Fibroblast of skin of back (primary cell): ENCODE measurements around the gene NHP2.
"Not testable (repeated sequence)": the region's sequence is repeated elsewhere in the genome, so short reads cannot be mapped to it uniquely, and the experiment has no call there.

Source experiments
- DNase-seq: peaks from one replicate; pipeline ENCODE4 v3.0.0-alpha.2; 2013

Gene NHP2

DNA sequence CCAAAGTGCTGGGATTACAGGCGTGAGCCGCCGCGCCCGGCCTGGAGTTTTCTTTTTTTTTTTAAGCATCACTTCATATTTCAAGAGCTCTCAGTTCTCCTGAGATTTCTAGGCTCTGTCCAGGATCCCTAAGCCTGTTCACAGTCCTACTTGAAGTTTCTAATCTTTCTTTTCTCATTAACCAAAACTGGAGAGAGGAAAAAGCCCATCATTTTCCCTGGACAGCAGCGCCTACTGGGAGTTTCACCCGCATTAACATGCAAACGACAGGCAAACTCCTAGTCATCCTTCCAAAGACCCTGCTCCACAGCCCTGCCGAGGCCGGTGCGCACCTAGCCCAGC, 23.5 kb downstream of the NHP2 start:
- DNase-seq = not testable (repeated sequence)

DNA sequence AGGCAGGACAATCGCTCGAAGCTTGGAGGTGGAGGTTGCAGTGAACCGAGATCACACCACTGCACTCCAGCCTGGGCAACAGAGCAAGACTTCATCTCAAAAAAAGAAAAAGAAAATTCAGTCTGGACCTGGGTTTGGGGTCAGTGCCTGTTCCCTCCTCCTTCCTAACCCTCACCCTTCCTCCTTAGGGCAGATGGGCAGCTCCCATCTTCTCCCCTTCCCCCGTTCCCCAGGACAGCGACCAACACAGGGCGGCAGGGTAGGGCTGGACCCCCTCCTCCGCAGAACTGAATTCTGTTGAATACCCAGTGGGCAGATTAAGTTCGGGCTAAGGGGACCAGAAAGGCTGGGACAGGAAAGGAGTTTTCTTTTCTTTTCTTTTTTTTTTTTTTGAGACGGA, 24.4 kb downstream of the NHP2 start:
- DNase-seq = no peak

DNA sequence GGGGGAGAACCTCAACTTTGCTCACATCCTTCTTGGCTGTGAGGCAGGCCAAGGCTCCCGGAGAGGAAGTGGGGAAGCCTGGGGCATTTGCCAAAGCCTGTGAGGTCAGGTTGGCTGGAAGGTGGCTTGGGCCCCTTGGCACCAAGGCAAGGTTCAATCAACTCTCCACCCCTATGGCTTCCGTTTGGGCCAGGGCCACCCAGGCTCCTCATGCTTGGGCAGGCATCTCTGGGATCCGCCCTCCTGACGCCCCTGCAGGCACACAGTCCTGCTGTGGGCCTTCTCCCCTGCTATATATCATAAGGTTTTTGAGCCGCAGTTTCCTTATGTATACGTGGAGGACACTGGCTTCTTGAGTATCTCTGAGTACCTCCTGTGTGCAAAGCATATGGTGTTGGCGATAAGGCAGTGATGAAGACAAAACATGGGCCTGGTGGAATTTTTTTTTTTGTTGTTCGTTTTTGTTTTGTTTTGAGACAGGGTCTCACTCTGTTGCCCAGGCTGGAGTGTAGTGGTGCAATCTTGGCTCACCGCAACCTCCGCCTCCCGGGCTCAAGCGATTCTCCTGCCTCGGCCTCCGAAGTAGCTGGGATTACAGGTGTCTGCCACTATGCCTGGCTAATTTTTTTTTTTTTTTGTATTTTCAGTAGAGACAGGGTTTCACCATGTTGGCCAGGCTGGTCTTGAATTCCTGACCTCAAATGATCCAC, 26.2 kb downstream of the NHP2 start:
- DNase-seq = not testable (repeated sequence)

DNA sequence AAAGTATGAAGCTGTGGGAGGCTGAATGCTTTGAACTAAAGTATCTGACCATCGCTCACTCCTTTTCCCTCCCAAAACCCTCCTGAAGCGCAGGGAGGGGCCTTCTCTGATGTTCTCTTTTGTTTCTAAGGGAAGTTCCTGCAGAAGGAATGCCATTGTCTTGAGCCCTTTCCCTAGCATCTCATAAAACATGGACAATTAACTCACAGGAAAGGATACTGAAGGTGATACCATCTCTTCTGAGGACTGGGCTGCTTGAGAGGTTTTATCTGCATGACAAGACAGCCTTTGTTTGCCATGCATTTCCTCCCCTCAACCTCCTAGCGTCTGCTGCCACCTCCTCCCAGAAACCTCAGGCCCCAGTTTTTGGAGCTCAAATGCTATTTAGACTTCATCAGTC, 27.1 kb downstream of the NHP2 start:
- no peak for DNase-seq

DNA sequence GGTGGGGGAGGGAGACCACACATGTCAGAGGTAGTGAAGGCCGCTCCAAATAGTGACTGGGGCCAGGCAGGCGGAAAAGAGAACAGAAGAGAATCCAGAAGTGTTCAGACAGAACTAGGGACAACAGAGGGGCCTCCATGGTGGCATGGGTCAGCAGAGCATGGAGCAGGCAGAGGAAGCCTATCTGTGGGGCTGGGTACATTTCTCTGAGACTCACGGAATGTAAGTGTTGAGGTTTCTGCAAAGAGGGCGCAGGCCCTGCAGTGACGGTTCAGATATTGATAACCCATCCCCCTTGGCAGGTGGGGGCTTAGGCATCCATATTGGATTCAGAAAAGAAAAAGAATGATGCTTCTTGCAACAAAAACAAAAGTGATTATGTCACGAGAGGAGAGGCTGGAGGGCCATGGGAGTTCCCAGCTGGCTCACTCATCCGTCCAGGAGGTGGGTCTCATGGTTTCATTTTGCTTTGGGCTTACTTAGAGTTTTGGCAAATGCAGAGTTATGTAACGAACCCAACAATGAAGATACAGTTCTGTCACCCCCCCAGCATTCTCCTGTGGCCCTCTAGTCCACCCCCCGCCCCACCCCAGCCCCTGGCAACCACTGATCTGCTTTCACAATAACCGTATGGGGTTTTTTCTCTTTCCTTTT, 28.3 kb downstream of the NHP2 start:
- DNase-seq = no peak

DNA sequence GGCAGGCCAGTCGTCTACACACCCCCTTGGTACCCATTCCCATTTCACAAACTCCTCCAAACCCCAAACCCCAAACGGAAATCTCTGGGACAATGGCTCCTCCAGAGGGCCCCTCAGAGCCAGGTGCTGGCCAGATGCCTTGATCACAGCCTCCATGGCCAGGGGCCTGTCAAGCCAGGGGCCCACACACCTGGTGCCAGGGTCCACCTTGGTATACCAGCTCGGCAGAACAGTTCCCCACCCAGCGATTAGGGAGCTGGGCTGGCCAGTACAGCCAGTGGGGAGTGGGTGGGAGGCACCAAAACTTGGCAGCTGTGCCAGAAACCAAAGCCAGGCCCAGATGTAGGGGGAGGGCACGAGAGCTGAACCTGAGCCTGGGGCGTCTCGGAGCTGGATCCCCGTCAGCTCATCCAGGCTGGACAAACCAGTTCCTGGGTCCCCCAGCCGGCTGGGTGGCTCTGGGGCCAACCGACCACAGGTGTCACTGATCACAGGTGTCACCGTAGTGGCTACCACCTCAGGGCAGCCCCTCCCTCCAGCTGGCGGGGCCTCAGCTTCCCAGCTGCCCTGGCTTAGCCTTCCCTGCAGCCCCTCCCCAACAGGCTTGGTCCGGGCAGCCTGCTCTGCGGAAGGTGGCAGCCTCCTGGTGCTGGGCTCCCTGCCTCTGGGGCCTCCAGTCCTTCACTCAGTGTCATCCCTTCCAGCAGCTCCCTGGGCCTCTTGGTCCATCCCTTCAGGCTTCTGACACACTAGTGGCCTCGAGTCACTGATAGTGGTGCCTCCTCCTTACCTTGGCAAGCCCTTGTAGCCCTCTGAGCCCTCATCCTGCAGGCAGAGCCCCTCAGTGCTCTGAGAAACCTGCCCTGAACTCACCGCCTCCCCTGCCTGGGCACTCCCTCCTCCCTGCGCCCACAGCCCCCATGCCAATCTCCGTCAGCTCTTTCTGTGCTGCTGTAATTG, 29.4 kb downstream of the NHP2 start:
- no peak for DNase-seq

DNA sequence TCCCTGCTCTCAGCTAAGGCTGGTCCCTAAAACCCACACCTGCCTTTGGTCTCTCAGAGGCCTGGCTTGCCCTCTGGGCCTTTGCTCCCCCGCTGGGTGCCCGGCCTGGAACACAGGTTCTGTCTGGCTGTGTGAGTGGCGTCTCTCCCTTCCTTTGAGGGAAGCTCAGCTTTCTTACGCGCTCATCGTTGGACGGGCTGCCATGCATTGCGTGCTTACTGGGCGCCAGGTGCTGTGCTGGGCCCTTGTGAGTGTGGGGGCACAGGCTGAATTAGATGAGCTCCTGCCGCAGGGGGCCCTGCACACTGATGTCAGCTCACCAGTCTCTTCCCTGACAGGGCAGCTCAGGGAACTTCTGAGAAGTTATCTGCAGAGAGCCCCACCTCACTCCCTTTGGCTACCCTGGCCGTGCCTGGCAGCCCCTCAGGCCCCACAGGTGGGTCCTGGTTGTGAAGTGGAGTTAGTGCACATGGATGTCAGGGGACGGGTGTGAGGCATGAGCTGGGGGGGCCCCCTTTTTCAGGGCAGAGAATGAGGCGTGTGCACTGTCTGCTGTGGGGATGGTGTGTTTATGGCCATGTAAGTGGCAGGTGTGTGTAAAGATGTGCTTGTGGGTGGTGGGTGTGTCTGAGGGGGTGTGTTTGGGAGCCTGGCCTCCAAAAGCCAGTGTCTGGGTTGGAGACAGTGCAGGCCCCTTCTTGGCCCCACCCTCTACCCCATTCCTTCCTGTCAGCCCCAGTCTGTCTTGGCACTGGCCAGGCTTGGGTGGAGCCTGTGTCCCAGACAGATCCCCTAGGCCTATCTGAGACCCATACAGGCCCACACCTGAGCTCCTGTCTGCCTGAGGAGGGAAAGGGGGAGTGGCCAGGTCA, 30.4 kb downstream of the NHP2 start:
- no peak for DNase-seq

DNA sequence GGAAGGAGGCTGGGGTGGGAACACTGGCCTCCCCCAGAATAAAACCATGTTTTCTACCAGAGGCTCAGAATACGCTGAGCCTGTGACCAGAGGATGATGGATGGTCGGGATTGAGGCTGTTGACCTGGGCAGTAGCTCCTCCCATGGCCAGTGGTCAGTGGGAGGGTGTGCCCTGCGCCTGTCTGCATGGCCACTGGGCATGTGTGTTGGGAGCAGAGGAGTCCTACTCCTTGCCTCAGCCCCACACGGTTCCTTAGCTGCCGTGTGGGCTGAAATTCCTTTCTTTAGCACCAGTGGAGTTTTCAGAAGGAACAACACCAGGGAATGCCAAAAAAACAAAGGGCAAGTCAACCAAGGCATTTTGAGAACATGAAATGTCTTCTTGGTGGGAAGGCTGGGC, 31.3 kb downstream of the NHP2 start:
- no peak for DNase-seq

DNA sequence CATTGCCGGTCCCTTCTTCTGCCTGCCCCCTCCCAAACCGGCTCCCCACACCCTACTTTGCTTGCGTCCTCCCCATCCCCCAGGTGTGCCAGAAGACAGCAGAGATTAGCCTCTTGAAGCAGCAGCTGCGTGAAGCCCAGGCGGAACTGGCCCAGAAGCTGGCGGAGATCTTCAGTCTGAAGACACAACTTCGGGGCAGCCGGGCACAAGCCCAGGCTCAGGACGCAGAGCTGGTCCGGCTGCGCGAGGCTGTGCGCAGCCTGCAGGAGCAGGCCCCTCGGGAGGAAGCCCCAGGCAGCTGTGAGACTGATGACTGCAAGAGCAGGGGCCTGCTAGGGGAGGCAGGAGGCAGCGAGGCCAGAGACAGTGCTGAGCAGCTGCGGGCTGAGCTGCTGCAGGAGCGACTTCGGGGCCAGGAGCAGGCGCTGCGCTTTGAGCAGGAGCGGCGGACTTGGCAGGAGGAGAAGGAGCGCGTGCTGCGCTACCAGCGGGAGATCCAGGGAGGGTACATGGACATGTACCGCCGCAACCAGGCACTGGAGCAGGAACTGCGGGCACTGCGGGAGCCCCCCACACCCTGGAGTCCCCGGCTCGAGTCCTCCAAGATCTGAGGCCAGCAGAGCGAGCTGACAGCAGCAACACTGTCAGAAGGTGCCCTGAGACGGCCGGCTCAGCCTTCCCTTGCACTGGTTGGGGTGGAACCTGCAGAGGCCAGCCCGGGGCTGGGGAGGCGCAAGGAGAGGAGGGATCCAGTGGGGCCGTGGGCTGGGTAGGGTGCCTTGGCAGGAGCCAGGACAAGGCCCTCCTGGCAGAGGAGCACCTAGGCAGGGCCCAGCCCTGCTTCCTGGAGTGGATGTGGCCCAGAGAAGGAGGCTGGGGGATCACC, 32.1 kb downstream of the NHP2 start:
- no peak for DNase-seq

DNA sequence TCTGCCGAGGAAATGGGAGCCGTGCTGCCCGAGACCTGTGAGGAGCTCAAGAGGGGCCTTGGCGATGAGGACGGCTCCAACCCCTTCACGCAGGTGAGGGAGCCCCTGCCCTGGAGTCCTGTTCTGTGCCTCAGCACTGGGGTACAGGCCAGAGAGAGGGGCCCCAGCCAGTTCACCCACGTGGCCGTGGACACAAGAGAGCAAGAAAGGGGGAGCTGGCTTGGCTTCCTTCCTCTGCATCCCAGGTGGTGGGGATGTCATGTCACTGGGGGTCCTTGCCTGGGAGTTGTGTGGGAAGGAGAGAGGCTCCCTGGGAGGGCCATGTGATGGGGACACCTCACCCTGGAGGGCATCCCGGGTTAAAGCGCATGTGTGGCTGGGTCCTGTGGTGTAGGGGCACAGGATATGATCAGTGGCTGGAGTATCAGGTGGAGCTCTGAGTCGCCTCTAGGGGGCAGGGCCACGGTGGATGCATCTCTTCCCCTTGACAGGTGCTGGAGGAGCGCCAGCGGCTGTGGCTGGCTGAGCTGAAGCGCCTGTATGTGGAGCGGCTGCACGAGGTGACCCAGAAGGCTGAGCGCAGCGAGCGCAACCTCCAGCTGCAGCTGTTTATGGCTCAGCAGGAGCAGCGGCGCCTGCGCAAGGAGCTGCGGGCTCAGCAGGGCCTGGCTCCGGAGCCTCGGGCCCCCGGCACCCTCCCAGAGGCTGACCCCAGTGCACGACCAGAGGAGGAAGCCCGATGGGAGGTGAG, 32.9 kb downstream of the NHP2 start:
- peak; percentile 48 for DNase-seq

DNA sequence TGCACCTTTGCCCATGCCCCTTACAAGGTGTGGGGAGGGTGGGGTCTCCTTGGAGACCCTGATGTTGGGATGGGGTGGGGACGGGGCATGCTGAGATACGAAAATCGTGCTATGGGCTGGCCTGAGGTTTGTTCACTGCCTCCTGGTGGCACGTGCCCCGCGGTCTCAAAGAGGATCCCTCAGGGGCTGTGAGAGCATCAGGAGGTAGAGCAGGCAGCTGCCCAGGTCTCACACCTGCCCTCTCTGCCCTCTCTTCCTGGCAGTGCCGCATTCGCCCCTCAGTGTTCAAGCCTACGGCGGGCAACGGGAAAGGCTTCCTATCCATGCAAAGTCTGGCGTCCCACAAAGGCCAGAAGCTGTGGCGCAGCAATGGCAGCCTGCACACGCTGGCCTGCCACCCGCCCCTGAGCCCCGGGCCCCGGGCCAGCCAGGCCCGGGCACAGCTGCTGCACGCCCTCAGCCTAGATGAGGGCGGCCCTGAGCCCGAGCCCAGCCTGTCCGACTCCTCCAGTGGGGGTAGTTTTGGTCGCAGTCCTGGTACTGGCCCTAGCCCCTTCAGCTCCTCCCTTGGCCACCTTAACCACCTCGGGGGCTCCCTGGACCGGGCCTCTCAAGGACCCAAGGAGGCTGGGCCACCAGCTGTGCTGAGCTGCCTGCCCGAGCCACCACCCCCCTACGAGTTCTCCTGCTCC, 33.6 kb downstream of the NHP2 start:
- no peak for DNase-seq

DNA sequence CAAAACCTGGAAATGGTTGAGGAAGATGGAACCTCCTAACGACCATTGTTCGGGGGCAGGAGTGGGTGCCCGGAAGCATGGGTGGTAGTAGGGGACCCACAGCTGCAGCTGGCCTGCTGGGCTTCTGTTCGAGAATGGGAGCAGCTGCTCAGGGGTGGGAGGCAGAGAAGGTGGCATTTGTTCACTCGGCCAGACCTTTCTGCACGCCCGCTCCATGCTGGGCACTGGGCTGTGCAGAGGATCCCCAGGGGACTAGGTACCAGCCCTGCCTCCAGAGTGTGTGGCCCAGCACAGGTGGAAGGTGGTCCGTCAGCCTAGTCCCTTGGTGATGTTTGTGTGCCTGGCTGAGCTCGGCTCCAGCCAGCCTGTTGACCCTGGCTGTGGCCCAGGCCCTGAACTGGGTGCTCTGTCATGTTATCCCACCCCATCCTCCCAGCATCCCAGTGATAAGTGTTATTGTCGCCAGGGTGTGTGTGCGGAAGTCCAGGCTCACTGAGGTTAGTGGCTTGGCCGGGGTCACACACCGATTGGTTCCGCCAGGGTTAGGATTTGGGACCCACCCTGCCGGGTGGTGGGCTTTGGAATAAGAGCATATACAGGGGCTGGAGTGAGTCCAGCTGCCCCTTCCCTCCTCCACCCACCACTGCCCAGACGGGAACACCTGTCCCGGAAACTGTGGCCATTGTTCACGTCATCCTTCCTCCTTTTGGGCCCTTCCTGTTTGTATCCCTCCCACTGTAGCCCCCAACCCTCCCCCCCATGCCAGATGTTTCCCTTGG, 35.6 kb downstream of the NHP2 start:
- no peak for DNase-seq

DNA sequence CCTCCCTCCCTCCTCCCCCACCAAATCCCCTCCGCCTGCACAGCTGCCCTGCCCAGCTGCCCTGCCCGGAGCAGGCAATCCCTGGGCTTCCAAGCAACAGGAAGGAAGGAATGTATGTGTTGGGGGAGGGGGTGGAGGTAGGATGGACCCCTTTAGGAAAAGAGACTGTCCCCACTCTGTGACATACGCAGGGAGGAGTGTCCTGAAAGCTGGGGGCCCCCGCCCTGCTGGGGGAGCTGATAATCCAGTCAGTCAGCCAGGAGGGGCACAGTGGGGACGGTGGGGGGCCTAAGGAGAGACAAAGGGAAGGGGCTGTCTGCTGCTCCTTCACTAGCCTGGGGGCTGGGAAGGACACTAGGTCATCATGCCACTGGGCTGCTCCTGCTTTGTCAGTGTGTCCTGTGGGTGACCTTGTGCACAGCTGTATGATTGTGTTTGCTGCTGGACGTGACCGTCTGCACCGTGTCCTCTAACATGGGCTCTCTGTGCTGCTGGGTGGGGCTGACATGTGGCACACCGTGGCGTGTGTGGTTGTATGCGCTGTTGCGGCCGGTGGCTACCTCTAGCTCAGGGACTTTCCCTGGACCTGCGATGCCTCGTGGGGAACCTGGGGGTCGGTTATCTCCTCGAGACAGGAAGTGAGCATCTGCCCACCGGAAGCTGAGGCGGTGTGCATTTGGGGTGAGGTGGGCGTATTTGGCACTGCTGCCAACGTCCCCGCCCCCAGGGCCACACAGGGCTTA, 37.4 kb downstream of the NHP2 start:
- no peak for DNase-seq

DNA sequence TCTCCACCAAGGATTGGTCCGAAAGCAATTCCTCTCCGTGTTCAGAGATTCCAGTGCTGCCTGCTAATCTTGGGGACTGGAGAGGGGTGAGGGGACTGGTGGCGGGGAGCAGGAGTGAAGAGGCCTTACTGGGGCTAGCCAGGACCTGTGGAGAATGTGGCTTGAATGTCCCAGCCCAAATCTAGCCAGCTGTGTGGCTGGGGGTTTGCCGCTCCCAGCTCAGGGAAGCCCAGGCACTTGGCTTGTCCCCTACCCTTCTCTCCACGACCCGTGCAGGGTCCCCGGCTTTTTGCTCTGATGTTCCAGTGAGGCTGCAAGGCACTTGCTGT, 37.9 kb downstream of the NHP2 start:
- DNase-seq = no peak

DNA sequence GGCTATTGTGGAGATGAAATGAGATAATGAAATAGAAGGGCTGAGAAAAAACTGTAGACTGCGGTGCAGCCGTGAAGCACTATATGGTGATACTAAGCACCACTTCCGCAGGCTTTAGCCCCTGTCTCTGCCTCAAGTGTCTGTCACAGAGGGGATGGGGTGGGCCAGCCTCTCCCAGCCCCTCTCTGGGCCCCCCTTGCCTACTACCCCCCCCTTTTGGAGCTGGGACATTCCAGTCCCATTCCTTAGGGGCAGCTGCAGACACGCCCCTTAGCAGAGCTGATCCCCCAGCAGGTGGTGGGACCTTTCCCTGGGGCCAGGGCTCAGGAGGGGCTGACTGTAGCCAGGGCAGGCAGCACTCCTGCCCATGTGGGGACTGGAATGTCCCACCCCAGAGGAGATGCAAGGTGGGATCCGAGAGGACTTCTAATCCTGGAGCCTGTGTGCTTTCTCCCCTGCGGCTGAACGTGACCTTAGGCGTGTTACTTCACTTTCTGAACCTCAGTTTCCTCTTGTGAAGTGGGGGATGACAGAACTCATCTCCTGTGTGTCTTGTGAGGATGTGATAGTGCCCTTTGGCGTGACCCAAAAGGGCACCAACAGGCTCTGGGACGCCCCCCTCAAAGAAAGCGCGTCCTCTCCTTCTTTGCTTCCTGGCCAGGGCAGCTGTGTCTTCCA, 38.4 kb downstream of the NHP2 start:
- DNase-seq = no peak

DNA sequence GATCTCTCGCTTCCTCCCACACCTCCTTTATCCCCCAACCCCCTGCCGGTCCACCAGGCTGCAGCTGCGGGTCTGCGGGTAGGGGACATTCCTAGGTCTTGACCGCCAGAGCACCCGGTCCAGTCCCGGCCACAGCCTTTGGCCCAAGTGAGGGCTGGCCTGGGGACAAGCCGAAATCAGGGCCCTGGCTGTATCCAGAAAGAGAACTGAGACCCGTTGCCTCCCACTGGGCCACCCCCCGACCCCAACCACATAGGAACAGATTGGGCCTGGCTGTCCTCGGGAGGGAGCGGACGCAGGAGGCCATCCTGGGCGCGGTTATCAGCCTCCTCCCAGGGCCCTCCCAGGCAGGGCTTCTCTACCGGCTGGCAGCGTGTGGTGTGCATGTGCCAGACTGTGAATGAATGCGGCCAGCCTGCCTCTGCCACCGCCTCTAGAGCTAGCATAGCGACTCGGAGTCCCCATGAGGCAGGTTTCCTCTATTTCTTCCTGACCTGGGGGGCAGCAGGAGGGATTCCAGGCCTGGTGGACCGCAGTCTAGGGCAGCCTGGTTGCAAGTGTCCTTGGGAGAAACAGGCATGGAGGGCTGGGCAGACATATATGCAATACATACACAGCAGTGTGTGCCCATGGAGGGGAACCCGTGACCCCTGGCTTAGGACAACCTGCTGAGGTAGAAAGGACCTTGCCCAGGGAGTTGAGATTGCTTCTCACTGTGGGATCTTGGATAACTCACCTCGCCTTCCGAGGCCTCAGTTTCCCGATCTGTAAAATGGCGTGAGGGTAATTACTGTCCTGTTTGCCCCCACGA, 39.2 kb downstream of the NHP2 start:
- DNase-seq = no peak

DNA sequence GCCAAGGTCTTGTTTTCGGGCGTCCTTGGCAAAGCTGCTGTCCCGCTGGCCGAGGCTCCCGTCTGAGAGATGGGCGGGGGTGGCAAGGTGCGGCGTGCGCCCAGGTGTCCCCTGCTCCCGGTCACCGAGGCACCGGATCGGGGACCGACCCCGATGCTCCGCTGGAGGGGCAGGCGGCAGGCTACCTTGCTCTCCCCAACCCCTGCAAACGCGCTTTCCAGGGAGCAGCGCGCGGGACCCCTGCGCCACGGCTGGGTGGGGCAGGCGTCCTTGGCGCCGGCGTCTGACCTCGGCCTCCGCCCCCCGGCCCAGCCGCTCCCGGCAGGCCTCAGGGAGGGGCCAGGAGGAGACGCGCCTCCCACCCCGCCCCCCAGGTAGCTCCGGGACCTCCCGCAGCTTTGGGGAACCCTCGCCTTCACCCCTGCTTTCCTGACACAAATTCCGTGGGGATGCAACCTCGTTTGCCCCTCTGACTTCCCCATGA, 39.8 kb downstream of the NHP2 start:
- no peak for DNase-seq
